A549 treated with AZD9567 at 1 μM for 4 hours (cell line): ENCODE measurements around the gene KLHDC1. TPM values are rescaled to one million over a fixed set of nuclear protein-coding genes. Genes with fewer than 3 reads are reported as not detected.

Experiments used
- total RNA-seq: library from RNA; stranded (reverse); fragments of 200-300 nt; extraction: Qiagen RNA extraction; gene quantifications from 5 replicates; pipeline ENCODE4 v1.2.3, GENCODE V29; 2022; ENCODE audit not compliant: insufficient read depth

Gene KLHDC1, protein sequence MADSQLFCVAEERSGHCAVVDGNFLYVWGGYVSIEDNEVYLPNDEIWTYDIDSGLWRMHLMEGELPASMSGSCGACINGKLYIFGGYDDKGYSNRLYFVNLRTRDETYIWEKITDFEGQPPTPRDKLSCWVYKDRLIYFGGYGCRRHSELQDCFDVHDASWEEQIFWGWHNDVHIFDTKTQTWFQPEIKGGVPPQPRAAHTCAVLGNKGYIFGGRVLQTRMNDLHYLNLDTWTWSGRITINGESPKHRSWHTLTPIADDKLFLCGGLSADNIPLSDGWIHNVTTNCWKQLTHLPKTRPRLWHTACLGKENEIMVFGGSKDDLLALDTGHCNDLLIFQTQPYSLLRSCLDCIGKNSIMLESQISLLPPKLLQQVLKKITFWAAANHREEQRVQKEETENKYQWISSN
- total RNA-seq: 0.14 to 0.50 TPM (median 0.30 TPM) in 4 of 5 replicates, not detected in the other

DNA sequence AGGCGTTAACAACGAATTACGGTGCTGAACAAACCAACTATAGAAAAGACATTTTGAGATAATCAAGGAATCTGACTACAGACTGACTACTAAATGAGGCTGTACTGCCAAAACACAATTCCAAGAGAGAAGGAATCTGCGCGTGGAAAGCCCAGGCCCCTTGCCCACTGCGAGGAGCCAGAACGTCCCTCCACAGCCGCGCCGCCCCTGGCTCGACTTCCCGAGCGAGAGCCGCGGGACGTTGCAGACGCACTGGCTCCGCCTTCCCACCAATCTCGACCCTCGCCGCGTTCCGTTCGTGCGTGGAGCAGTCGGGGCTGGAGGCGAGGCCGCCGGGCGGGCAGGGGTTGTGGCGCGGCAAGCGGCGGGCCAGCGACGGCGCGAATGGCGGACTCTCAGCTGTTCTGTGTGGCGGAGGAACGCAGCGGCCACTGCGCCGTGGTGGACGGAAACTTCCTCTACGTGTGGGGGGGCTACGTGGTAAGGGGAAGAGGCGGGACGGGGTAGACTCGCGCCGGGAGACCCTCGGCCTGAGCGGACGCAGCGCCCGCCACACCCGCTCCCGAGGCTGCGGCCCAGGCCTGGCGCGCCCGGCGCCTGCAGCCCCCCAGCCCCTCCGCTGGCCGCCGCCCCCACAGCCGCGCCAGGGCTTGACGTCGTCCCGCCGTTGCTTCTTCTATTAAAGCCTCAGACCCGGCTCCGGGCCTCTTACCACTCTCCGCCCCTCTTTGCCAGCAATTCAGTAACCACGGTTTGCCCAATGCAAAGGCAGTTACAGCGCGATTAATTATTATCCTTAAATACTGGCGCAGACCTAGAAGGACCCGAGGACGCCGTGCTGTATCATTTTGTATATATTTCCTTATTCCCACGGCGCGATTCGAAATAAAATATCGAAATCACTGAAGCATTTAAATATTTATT, at the start of gene KLHDC1:
Gene KLHDC1, plus strand, starts transcription at position 310 of the 924 bp plus-strand sequence. Its CDS starts 75 bp downstream, at position 385.

DNA sequence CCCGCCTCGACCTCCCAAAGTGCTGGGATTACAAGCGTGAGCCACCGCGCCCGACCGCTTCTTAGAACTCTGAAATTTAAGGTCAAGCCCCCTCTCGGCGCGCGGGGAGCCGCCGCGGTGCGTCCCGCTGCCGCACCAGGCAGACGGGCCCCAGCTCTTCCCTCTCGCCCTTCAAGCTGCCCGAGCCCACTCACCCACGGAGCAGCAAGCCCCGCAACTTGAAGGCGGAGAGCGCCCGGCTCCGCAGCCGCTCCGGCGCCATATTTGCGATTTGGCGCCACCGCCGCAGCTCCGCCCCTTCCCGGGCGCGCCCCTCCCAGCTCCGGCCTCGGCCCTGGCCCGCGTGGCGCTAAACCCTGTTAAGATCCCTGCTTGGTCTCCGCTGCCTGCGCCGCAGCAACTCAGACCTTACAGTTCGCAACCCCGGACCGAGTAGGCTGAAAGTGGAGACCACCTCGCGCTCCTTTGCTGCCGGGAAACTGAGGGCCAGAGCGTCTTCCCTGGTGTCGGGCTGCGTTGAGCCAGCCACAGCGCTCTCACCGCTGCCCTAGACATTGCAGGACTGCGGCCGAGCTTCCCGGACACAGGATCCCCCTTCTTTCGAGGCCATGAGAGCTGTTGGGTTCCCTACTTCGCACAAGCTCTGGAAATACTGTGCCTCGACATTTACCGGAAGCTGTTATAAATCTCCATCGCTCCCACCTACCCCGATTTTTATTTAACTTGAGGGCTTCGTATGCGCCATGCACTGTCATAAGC, 4.8 kb upstream of the KLHDC1 start, which contains the start of gene POLE2:
Gene POLE2, minus strand, starts transcription at position 273 of the 759 bp plus-strand sequence. Its CDS starts 11 bp downstream, at position 262.

DNA sequence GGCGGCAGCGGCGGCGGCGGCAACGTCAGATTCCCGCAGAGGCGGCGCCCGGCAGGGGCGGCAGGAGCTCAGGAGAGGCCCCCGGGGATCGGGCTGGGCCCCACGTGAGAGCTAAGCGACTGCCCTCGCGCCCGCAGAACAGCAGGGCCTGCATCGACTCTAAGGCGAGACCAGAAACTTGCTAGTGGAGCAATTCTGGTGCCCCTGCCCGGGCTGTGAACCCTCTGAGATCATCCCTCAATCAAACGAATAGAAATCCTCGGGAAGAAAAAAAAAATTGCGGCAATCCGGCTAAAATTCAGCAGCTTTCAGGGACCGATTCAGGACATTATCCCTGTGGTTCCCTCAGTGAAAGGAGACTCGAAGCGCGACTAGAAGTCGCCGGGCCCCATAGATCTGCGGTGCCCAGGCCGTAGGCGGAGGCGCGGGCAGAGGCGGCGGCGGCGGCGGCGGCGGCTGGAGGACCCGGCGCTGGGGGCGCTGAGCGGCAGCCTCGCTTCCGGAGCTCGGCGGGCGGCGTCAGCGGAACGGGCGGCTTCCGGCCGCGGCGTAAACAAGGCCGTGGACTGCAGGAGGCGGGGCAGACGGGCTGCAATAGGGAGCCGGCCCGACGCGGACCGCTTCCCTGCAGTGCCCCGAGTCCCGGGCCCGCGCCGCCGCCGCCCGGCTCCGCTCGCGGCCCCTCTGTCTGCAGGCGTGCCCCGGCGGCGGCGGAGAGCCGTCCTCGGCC, 74.8 kb downstream of the KLHDC1 start, which contains the start of gene KLHDC2:
Gene KLHDC2, plus strand, starts transcription at position 583 of the 730 bp plus-strand sequence. CDS start 316 bp downstream, outside the sequence.

Other genes with a start within 250 kb of the KLHDC1 start
- gene RPS29, start 106.7 kb upstream of the KLHDC1 start, total RNA-seq: 4,195 to 4,741 TPM (median 4,367 TPM) in 5 replicates
- gene LRR1, start 94.2 kb upstream of the KLHDC1 start, total RNA-seq: 44.8 to 53.5 TPM (median 51.0 TPM) in 5 replicates
- gene RPL36AL, start 72.5 kb upstream of the KLHDC1 start, total RNA-seq: 426 to 453 TPM (median 441 TPM) in 5 replicates
- 47.2 to 59.3 TPM (median 52.5 TPM) in 5 replicates for gene MGAT2, start 72.3 kb upstream of the KLHDC1 start, total RNA-seq
- gene DNAAF2, start 57.9 kb upstream of the KLHDC1 start, total RNA-seq: 11.5 to 12.8 TPM (median 12.5 TPM) in 5 replicates
- 10.3 to 17.4 TPM (median 13.2 TPM) in 5 replicates for gene POLE2, start 4.9 kb upstream of the KLHDC1 start, total RNA-seq
- 29.6 to 36.5 TPM (median 32.3 TPM) in 5 replicates for gene KLHDC2, start 75.0 kb downstream of the KLHDC1 start, total RNA-seq
- gene NEMF, start 159.7 kb downstream of the KLHDC1 start, total RNA-seq: 22.9 to 32.6 TPM (median 30.2 TPM) in 5 replicates
- 67.7 to 90.3 TPM (median 75.6 TPM) in 5 replicates for gene ARF6, start 200.0 kb downstream of the KLHDC1 start, total RNA-seq